Measurements from ENCODE around the gene TNPO1.

DNA sequence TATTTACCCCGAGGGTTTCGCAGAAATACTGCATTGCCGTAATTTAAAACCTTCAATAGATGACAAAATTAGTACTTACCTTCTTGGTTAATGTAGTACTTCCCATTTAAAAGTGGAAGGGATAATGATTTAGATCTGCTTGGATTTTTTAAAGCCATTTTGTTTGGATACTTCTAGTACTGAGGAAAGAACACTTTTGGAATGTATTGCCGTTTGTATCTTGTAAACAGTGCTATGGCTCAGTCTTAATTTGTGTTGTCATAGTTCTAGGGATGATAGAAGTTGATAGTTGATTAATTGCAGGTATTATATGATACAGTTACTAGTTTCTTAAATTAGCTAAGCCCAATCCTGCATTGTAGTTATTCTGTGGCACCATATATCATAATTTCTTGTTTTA lies 33.1 kb downstream of the TNPO1 start:
- TF ChIP-seq, protein P1, sequence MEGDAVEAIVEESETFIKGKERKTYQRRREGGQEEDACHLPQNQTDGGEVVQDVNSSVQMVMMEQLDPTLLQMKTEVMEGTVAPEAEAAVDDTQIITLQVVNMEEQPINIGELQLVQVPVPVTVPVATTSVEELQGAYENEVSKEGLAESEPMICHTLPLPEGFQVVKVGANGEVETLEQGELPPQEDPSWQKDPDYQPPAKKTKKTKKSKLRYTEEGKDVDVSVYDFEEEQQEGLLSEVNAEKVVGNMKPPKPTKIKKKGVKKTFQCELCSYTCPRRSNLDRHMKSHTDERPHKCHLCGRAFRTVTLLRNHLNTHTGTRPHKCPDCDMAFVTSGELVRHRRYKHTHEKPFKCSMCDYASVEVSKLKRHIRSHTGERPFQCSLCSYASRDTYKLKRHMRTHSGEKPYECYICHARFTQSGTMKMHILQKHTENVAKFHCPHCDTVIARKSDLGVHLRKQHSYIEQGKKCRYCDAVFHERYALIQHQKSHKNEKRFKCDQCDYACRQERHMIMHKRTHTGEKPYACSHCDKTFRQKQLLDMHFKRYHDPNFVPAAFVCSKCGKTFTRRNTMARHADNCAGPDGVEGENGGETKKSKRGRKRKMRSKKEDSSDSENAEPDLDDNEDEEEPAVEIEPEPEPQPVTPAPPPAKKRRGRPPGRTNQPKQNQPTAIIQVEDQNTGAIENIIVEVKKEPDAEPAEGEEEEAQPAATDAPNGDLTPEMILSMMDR (IDR thresholded peaks at IDR 0.05; ENCODE audit: low read length), result no peak
- TF ChIP-seq EZH2 (optimal IDR thresholded peaks at IDR 0.05; ENCODE audit: low read depth, low read length) (no peak), EZH2phosphoT487 (IDR thresholded peaks at IDR 0.05; ENCODE audit: low read length) (no peak)
